Stimulated activated CD4-positive, alpha-beta T cell treated with anti-CD3 and anti-CD28 coated beads, Interleukin-1b, Interleukin-23, amount 100 ng/mL, for 4 hours (primary cell): ENCODE measurements around the gene WWTR1.

Experiments used
- DNase-seq, 2 donors: peaks; one replicate each; pipeline ENCODE4 v3.0.0-alpha.2; 2020; ENCODE audit warnings: low read depth in 2 of 2

Gene WWTR1

DNA sequence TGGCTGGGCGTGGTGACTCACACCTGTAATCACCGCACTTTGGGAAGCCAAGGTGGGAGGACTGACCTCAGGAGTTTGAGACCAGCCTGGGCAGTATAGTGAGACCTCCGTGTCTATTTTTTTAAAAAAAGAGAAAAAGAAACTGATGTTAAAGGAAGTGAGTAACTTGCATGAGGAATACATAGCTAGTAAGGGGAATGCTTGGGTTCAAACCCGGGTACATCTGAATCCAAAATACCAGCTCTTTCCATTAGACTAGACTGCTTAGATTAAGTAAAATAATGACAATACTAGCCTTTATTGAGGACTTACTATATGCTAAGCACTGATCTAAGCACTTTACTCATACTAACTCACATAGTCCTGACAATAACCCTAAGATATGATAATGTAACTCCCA is 160.9 kb downstream of the WWTR1 start:
- no peak for DNase-seq

DNA sequence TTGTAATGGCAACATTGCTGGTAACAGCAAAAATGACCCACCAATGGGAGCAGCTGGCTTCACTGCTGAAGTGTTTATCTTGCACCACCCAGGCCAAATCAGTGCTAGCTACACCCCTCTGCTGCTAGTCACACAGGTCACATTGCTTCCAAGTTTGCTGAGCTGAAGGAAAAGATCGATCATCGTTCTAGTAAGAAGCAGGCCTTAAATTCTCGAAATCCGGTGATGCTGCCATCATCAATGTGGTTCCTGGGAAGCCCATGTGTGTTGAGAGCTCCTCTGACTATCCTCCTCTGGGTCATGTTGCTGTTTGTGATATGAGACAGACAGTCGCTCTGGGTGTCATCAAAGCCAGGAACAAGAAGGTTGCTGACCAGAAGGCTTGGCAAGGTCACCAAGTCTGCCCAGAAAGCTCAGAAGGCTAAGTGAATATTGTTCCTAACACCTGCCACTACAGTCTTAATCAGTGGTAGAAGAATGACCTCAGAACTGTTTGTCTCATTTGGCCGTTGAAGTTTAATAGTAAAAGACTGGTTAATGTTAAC is 162.2 kb downstream of the WWTR1 start:
- no peak for DNase-seq

- no peak for DNase-seq
These were observed 162.9 kb downstream of the WWTR1 start for GRCh38 chr3:149494759-149495580.

DNA sequence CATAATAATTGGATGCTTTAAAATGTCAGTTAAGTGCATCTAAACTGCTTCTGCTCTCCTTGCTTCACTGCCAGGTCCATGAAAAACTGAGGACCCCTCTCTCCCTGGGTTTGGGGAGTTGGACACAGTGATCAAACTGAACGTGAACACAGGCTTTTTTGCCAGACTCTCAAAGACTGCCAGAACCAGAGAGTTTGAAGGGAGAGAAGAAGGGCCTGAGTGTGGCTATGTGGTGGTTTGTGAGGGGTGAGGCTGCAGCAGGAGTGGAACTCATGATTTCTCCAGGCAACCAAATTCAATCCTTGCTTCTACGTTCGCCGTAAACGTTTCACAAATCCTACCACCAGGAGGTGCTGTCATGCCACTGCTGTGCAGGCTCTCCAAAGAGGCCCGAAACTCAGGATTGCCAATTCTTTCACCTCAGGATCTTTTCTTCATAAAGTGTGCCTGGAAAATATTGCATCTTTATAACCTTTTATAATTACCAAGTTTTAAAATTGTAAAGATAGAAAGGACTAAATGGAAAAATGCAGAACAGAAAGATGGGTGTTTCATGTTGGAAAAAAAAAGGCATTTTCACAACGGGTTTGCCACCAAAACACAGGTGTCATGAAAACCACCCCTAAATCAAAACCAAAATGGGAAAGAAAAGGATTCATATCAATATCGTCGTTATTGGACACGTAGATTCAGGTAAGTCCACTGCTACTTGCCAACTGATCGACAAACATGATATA is 163.6 kb downstream of the WWTR1 start:
- no peak for DNase-seq

DNA sequence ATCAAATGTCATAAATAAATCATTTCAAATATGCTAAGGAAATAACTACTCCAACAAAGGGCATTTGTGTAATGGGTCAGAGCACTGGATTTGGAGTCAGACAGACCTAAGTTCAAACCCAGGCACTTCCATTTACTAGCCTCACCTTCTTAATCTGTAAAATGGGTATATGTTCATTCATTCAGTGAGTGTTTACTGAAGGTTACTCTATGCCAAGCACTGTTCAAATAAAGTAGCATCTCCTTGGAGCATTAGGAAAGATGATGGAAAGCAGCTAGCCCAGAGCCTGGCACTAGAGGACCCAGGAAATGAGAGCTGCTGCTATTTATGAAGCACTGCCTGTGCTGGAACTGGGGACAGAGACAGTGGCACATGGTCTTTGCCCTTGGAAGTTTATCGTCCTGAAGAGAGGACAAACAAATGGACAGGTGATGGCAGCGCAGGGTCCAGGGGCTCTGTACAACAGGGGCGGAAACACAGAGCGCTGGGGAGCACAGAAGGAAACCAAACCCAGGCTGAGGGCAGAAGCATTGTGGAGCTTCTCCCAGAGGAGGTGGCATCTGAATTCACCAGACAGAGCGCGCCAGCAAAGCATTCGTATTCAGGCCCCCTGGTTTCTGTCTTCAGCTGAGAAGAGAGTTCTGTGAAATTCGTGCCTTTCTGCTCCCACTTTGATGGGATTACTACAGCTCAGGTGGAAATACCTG is 164.4 kb downstream of the WWTR1 start:
- no peak for DNase-seq

DNA sequence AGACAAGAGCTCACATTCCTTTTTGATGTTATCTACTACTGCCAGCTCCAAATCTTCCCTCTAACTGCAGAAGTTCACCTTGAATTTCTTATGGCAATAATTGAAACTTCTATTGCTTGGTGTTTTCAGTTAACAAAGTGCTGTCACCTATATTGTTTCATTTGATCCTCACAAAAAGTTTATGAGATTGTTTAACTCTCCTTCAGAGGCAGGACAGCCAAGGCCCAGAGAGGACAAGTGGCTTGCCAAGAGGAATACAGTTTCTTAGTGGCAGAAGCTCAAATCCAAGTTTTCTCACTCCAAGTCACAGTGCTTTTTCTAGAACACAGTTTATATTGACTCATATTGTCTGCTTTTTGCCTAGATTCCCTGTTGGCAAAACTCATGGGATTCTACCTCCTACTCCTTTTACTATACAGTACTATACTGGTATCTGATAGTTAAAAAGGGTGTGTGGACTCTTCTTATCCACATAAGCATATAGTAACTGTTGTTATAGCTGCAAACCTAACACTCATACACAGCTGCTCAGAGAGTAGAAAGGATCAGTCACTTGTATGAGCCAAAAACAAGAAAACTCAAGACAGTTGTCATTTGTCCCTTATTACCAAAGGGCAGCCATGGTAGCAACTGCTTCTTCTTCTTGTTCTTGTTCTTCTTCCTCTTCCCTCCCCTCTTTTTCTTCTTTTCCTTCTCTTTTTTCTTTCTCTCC is 167.4 kb downstream of the WWTR1 start:
- no peak for DNase-seq

- no peak for DNase-seq
These were observed 168.7 kb downstream of the WWTR1 start for GRCh38 chr3:149489060-149489690.

DNA sequence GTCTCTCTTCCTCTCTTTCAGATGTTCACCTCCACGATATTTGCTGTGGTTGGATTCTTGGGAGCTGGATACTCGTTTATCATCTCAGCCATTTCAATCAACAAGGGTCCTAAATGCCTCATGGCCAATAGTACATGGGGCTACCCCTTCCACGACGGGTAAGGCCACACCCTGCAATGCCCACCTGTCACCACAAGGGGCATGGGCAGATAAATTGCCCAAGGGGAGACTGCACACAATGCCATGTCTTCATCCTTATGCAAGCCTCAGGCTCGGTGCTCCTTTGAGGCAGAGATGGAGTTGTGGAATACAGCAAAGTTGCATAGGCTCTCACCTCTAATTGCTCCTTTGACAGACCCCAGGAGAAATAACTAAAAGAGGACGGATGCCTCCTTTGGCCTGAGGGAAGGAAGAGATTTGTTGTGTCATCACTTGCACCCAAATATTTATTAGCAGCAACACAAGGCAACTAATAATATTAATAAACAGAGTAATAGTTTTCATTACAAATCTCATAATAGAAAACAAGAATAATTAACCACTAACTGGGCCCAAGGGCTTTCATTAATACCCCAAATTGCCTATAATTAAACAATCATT is 170.1 kb downstream of the WWTR1 start:
- peak in 1 of 2 donors; percentile 9 for DNase-seq

GRCh38 chr3:149486726-149487125 is 171.1 kb downstream of the WWTR1 start:
- no peak for DNase-seq

DNA sequence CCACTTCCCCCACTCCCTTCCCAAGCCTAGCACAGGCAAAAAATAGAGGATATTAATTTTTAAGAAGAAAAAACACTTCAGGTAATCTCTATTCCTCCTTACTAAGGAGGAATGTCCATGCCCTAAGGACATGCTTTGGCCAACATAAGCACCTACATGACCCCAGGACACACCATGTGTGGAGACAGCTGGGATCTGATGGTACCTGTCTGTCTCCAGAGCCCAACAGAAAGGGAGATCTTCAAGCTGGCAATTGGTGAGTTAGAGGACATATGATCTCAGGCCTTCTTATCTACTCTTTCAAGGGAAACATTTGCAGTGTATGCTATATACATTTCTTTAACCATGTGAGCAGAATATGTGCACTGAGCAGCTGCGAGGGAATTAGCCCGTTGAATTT is 176.3 kb downstream of the WWTR1 start:
- no peak for DNase-seq

DNA sequence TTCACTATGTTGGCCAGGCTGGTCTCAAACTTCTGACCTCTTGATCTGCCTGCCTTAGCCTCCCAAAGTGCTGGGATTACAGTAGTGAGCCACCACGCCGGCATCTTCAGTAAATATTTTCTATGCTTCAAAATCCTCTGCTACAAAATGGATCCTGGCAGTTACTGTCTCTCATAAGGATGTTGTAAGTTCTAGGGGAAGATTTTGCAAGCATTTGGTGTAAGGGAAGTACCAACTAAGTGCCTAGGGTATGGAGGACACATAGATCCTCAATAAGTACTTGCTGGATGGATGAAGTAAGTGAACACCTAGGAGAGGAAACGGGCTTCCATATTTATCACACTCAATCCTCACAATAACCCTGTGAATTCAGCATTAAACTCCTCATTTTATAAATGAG is 176.8 kb downstream of the WWTR1 start:
- DNase-seq: no peak

- no peak for DNase-seq
These were observed 177.4 kb downstream of the WWTR1 start for GRCh38 chr3:149480326-149481017.

GRCh38 chr3:149479621-149480325 is 178.1 kb downstream of the WWTR1 start:
- no peak for DNase-seq

DNA sequence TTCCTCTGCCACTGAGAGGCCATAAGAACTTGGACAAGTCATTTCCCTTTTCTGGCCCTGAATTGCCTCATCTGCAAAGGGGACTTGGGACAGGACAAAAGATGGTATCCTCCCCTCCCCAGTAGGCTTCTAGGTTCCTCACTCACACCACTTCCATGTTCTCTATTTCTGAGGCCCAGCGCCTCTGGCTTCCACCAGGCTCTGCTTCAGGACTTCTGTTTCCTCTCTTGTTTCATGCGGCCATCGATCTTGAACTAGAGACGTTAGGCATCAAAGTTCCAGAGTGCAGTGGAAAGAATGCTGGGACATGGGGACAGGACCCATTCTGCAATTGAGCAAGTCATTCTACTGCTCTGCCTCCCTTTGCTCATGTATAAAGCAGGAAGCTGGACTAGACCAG is 181.6 kb downstream of the WWTR1 start:
- no peak for DNase-seq

DNA sequence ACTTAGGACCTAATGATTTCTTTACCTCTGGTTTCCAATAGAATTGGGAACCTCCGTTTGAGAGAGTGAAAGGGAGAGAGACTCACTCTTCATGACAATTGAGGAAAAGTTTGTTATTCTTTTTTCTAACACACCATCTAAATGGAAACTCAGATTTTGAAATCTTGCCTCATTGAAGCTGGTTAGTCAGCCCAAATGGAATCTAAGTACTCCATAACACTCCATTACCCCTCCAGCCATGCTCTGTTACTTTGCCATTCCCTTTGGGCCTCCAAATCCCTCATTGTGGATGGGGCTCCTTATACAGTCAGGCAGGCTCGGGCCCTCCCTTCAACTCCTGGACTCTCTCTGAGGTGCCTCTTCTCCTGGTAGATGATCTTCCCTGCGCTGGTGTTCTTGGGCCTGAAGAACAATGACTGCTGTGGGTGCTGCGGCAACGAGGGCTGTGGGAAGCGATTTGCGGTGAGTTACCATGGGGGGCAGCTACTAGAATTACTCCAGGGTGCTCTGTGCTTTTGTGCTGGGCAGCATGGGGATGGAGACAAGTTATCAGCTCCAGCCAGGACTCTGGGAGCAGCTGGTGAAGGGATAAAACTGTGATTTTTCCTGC is 182.3 kb downstream of the WWTR1 start:
- no peak for DNase-seq

GRCh38 chr3:149474250-149474817 is 183.5 kb downstream of the WWTR1 start, which contains the start of gene TM4SF4:
Gene TM4SF4, plus strand, starts transcription at chr3:149474697. Its CDS starts 181 bp downstream, at chr3:149474878.
- DNase-seq: no peak

GRCh38 chr3:149473357-149474249 is 184.2 kb downstream of the WWTR1 start:
- no peak for DNase-seq
